GM18868 (cell line): ENCODE measurements around the gene COL5A1.
"Not testable (repeated sequence)": the region's sequence is repeated elsewhere in the genome, so short reads cannot be mapped to it uniquely, and the experiment has no call there.

ENCODE experiments used
- ATAC-seq: cut with Tn5 transposase; IDR thresholded peaks from one replicate; pipeline ENCODE4 v1.9.1; 2021; ENCODE audit warnings: mild to moderate bottlenecking, moderate library complexity; ENCODE audit not compliant: unreplicated experiment

Gene COL5A1

GRCh38 chr9:134670851-134671281 is 29.3 kb downstream of the COL5A1 start:
- no peak for ATAC-seq

- no peak for ATAC-seq
Observed at GRCh38 chr9:134671341-134672113, 29.9 kb downstream of the COL5A1 start.

- no peak for ATAC-seq
Observed at GRCh38 chr9:134676361-134676760, 34.8 kb downstream of the COL5A1 start.

- ATAC-seq: no peak
Observed at GRCh38 chr9:134676886-134677285, 35.3 kb downstream of the COL5A1 start.

- ATAC-seq: no peak
Observed at GRCh38 chr9:134677743-134678142, 36.1 kb downstream of the COL5A1 start.

- ATAC-seq: no peak
Observed at GRCh38 chr9:134678206-134678605, 36.6 kb downstream of the COL5A1 start.

GRCh38 chr9:134678666-134679443 is 37.3 kb downstream of the COL5A1 start:
- no peak for ATAC-seq

GRCh38 chr9:134679616-134680392 is 38.2 kb downstream of the COL5A1 start:
- no peak for ATAC-seq

- ATAC-seq: no peak
Observed at GRCh38 chr9:134680393-134681060, 38.9 kb downstream of the COL5A1 start.

- no peak for ATAC-seq
Observed at GRCh38 chr9:134681061-134681661, 39.6 kb downstream of the COL5A1 start.

- no peak for ATAC-seq
Observed at GRCh38 chr9:134682026-134682425, 40.4 kb downstream of the COL5A1 start.

GRCh38 chr9:134682651-134683364 is 41.2 kb downstream of the COL5A1 start:
- ATAC-seq: no peak

- ATAC-seq: no peak
Observed at GRCh38 chr9:134683714-134684374, 42.2 kb downstream of the COL5A1 start.

- no peak for ATAC-seq
Observed at GRCh38 chr9:134684375-134684723, 42.7 kb downstream of the COL5A1 start.

GRCh38 chr9:134684941-134685340 is 43.3 kb downstream of the COL5A1 start:
- not testable (repeated sequence) for ATAC-seq

- no peak for ATAC-seq
Observed at GRCh38 chr9:134685784-134686183, 44.2 kb downstream of the COL5A1 start.

GRCh38 chr9:134686896-134687295 is 45.3 kb downstream of the COL5A1 start:
- no peak for ATAC-seq

GRCh38 chr9:134687556-134687955 is 46.0 kb downstream of the COL5A1 start:
- no peak for ATAC-seq

GRCh38 chr9:134688231-134688630 is 46.6 kb downstream of the COL5A1 start:
- no peak for ATAC-seq
